Body of pancreas (tissue), 4 donors: ENCODE data around the gene AHSP. TPM values are rescaled to one million over a fixed set of nuclear protein-coding genes. Genes with fewer than 3 reads are reported as not detected.

ENCODE experiments used
- ATAC-seq: fragments of 150-250 bp; one replicate; pipeline ENCODE4 v1.9.1; 2016
- DNase-seq, 4 donors: peaks; one replicate each; pipeline ENCODE4 v3.0.0-alpha.2; 2019
- H3K27ac ChIP-seq, 4 donors: fragments of 200-600 bp; sonication (generic); 1 replicate in 3 of 4; 2 replicates in 1 of 4; pipeline versions ENCODE4 v1.5.1 to v1.6.1; 2016 to 2019; ENCODE audit warnings: mild to moderate bottlenecking in 1 of 4, mixed read lengths in 1 of 4, moderate library complexity in 1 of 4
- H3K27me3 ChIP-seq, 2 donors: fragments of 200-600 bp; sonication (generic); one replicate each; pipeline ENCODE4 v1.6.0; 2016; ENCODE audit warnings: mild to moderate bottlenecking in 1 of 2
- H3K36me3 ChIP-seq, 2 donors: fragments of 200-600 bp; sonication (generic); replicated peaks in 1 of 2; 2 replicates each; pipeline ENCODE4 v1.5.1; 2016; ENCODE audit warnings: low read depth in 2 of 2; ENCODE audit not compliant: insufficient read depth in 1 of 2
- H3K4me1 ChIP-seq: fragments of 200-600 bp; sonication (generic); one replicate; pipeline ENCODE4 v1.6.0; 2016
- H3K4me3 ChIP-seq, 2 donors: fragments of 200-600 bp; sonication (generic); 1 replicate in 1 of 2; 2 replicates in 1 of 2; pipeline ENCODE4 v1.5.1; 2016 to 2019
- H3K9me3 ChIP-seq, 3 donors: fragments of 200-600 bp; sonication (generic); 1 replicate in 2 of 3; 2 replicates in 1 of 3; pipeline ENCODE4 v1.5.1; 2016
- POLR2A ChIP-seq, 3 donors: fragments of 450-650 bp; IDR thresholded peaks; one replicate each; pipeline ENCODE4 v1.6.1; 2016; ENCODE audit warnings: antibody characterized with exemption in 3 of 3, mild to moderate bottlenecking in 2 of 3
- WGBS, 2 donors: methylation state at CpG; one replicate each; pipeline ENCODE4 v1.1.5; 2017; 5-methylcytosine and 5-hydroxymethylcytosine counted together
- intact Hi-C: fragments of 100-400 bp; cut with DNase I; formaldehyde crosslinking; loops from one replicate; pipeline ENCODE4 v1.15.1; 2023
- total RNA-seq, 2 donors: library from RNA; depleted of rRNA; stranded (reverse); fragments of >200 nt; gene quantifications; one replicate each; pipeline ENCODE4 v1.1.0, GENCODE V29; 2016
- TF ChIP-seq, protein P1 (sequence below), 7 experiments: fragments of 450-650 bp in 4 of 7; fragments of 200-600 bp in 3 of 7; sonication (generic) in 3 of 7; IDR thresholded peaks; one replicate each; pipeline ENCODE4 v1.5.1; 2016 to 2019; ENCODE audit warnings: antibody characterized with exemption in 7 of 7

The AHSP gene
- total RNA-seq, 2 donors from 2014 or later = not detected

DNA sequence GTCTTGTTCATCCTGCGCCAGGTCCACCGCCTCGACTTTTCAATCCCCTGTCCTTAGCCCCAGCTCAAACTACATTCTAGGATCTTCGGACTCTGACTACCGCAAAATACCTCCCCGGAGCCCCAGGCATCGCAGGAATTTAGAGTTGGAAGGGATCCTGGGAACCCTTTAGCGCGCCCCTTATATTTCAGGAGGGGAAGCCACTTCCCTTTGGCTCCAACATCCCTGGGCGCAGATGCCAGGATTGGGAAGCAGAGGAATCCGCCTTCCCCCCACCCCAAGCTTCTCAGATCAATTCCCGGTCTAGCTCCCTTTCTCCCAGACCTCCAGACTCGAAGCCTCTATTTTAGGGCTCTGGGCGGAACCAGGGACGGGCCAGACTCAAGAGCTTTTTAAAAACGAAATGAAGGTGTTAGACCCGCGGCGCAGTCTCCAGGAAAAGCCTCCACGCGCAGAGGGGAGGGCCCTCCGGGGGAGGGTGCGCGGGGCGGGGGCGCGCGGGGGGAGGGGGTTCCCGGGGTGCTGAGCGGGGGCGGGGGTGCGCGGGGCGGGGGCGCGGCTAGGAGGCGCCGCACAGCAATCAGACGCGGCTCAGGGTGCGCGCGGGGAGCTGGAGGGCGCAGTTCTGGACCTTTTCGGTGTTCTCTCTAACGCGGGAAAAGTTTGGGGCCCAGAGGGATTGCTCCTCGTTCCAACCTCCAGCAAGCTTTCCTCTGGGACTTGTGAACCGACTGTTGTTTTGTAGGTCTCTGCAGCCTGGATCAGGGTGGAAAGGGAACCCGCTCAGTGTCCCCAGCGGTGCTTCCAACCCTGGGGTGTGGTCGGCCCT is 1.6 kb downstream of the AHSP start:
- intact Hi-C loops = no loop called here
- H3K4me3 ChIP-seq = no peak overlapping the region
- peak overlapping the region; percentile 37 to 69 (median 58) for H3K27ac ChIP-seq
- 1 to 5% methylated on average over 22 to 37 of the region's 52 CpGs for WGBS, 2 donors
- DNase-seq (peak; percentile 6 to 39 (median 28)), ATAC-seq (peak; percentile 73)
- H3K4me1 ChIP-seq = peaks cover 8% of the 10 kb centered on the region
- no peaks in the 10 kb centered on the region for H3K27me3 ChIP-seq
- TF ChIP-seq, protein P1, sequence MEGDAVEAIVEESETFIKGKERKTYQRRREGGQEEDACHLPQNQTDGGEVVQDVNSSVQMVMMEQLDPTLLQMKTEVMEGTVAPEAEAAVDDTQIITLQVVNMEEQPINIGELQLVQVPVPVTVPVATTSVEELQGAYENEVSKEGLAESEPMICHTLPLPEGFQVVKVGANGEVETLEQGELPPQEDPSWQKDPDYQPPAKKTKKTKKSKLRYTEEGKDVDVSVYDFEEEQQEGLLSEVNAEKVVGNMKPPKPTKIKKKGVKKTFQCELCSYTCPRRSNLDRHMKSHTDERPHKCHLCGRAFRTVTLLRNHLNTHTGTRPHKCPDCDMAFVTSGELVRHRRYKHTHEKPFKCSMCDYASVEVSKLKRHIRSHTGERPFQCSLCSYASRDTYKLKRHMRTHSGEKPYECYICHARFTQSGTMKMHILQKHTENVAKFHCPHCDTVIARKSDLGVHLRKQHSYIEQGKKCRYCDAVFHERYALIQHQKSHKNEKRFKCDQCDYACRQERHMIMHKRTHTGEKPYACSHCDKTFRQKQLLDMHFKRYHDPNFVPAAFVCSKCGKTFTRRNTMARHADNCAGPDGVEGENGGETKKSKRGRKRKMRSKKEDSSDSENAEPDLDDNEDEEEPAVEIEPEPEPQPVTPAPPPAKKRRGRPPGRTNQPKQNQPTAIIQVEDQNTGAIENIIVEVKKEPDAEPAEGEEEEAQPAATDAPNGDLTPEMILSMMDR (IDR thresholded peaks at IDR 0.05) = no peak
- peak in 2 of 3 donors; percentile 13 to 38 for TF ChIP-seq POLR2A (IDR thresholded peaks at IDR 0.05)
- no peaks in the 10 kb centered on the region for H3K9me3 ChIP-seq
- H3K36me3 ChIP-seq = no peaks in the 10 kb centered on the region

DNA sequence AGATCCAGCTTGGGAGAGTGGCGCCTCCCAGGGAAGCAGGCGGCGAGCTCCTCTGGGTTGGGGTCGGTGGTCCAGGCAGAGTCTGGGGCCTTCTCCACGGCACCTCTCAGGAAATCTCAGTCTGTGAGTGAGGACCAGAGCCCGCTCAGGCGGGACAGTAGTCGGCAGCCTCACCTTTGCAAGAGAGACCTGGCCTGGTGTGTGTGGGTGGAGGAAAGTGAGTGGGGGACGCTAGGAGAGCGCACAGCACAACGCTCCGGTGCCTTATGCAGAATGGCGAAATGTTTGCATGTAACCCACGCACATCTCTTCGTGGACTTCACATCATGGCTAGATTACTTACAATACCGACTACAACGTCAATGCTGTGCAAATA is 2.2 kb downstream of the AHSP start:
- Histone ChIP-seq H3K4me3 (no peak overlapping the region), H3K9me3 (no peaks in the 10 kb centered on the region), H3K27ac (peak overlapping the region; percentile 16 to 69 (median 50)), H3K4me1 (peaks cover 8% of the 10 kb centered on the region), H3K36me3 (no peaks in the 10 kb centered on the region), H3K27me3 (no peaks in the 10 kb centered on the region)
- no peak for TF ChIP-seq POLR2A (IDR thresholded peaks at IDR 0.05)
- TF ChIP-seq, protein P1 (IDR thresholded peaks at IDR 0.05) = no peak
- intact Hi-C loops = no loop called here
- ATAC-seq (no peak), DNase-seq (no peak)
- 13 to 23% methylated on average over 10 to 17 of the region's 17 CpGs for whole genome bisulfite sequencing, 2 donors

DNA sequence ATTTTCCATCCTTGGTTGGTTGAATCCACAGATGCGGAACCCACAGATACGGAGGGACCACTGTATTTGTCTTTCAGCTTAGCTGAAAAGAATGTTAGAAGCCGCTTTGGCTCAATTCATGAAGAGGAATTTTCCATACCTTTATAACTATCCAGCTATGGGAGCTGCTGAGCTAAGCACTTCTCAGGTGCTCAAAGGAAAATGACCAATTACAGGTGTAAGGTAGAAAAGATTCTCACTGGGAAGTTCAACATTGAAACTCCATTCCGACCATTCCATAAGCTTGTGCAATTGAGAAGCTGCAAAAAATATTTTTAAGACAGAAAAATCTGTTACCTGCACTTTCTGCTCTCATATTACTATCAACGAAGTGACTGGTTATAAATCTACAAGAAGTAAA is 2.7 kb downstream of the AHSP start:
- Histone ChIP-seq H3K36me3 (no peaks in the 10 kb centered on the region), H3K27me3 (no peaks in the 10 kb centered on the region), H3K9me3 (no peaks in the 10 kb centered on the region), H3K27ac (no peak overlapping the region), H3K4me1 (peaks cover 8% of the 10 kb centered on the region), H3K4me3 (no peak overlapping the region)
- ATAC-seq (no peak), DNase-seq (no peak)
- TF ChIP-seq, protein P1 (IDR thresholded peaks at IDR 0.05) = no peak
- TF ChIP-seq POLR2A (IDR thresholded peaks at IDR 0.05) = no peak
- intact Hi-C loops = no loop called here
- 61 to 70% methylated on average over 5 of the region's 5 CpGs for WGBS, 2 donors

DNA sequence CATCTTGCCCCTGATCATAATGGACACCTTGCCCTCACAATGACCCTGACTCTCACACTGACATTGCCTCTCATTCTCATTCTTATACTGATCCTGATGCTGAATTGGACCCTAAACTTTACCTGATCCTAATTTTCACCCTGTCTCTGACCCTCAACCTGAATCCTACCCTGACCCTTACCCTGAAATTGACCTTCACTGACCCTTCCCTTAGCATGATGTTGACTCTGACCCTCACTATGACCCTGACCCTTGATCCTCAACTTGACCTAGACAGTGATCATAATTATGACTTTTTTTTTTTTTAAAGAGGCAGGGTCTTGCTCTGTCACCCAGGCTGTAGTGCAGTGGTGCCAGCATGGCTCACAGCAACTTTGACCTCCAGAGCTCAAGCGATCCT is 3.4 kb downstream of the AHSP start:
- H3K27ac ChIP-seq = no peak overlapping the region
- H3K4me3 ChIP-seq = no peak overlapping the region
- WGBS, 2 donors = 91 to 100% methylated on average over 1 of the region's 1 CpG
- ATAC-seq = no peak
- no peaks in the 10 kb centered on the region for H3K27me3 ChIP-seq
- intact Hi-C loops = no loop called here
- TF ChIP-seq, protein P1 (IDR thresholded peaks at IDR 0.05) = no peak
- TF ChIP-seq POLR2A (IDR thresholded peaks at IDR 0.05) = no peak
- DNase-seq = no peak
- no peaks in the 10 kb centered on the region for H3K36me3 ChIP-seq
- H3K4me1 ChIP-seq = peaks cover 8% of the 10 kb centered on the region
- H3K9me3 ChIP-seq = no peaks in the 10 kb centered on the region

DNA sequence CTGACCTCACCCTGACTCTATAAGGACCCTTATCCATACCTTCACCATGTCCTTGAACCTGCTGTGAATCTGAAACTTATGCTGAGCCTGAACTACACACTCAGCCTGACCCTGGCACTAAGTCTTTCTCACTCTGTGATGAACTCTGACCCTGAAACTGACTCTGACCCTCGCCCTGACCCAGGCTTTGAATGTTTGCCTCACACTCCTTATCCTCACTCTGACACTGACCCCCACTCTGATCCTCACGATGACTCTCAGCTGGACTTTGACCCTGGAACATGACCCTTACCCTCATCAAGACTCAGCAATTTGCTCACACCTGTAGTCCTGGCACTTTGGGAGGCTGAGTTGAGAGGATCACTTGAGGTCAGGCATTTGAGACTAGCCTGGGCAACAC is 4.4 kb downstream of the AHSP start:
- 40 to 41% methylated on average over 2 of the region's 2 CpGs for WGBS, 2 donors
- peaks cover 8% of the 10 kb centered on the region for H3K4me1 ChIP-seq
- no peak overlapping the region for H3K4me3 ChIP-seq
- no peaks in the 10 kb centered on the region for H3K36me3 ChIP-seq
- peaks cover 0 to under 1% of the 10 kb centered on the region in 2 donors for H3K27me3 ChIP-seq
- DNase-seq = no peak
- no peak for ATAC-seq
- TF ChIP-seq, protein P1 (IDR thresholded peaks at IDR 0.05) = no peak
- no peak for TF ChIP-seq POLR2A (IDR thresholded peaks at IDR 0.05)
- intact Hi-C loops = no loop called here
- no peak overlapping the region for H3K27ac ChIP-seq
- H3K9me3 ChIP-seq = no peaks in the 10 kb centered on the region
